ENCODE measurements around the gene HNF4A. TPM values are rescaled to one million over a fixed set of nuclear protein-coding genes. Genes with fewer than 3 reads are reported as not detected.

HNF4A gene
- total and polyA plus RNA-seq, 2 of the 13 experiments (the other 11 are each of a cell fraction or from before 2014, with no cell fraction given): 80.9 to 169 TPM

DNA sequence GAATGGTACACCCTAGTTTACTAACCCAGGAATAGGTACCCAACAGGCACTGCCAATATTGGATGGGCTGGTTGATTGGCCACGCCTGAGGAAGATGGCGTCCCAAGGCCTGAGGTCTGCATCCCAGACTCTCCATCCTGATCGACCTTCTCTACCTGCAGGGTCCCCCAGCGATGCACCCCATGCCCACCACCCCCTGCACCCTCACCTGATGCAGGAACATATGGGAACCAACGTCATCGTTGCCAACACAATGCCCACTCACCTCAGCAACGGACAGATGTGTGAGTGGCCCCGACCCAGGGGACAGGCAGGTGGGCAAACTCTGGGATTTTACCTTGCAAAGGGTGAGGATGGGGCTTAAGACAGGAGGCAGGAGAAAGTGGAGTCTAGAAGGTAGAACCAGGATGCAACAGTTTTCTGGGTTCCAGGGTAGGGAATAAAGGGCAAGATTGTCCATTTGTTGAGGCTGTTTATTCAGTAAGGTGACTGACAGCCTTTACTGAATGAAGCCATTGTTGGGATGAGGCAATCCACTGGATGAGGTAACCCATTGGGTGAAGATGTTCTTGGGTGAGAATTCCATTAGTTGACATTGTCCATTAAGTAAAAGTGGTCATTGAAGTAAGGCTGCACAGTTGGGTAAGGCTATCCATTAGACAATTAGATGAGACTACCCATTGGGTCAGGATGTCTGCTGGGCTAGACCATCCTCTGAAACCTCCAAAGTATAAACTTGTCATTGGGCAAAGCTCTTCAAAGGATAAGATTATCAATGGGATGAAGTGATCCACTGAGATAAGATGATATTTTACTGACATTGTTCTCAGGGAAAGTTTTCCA is 72.9 kb downstream of the HNF4A start (continued):
- TF ChIP-seq ZGPAT (CRISPR knock-in tag; IDR thresholded peaks at IDR 0.05): peak; percentile 93
- TF ChIP-seq ZNF816 (CRISPR knock-in tag; IDR thresholded peaks at IDR 0.05; ENCODE audit: borderline replicate concordance): peak; percentile 67; the same call in 1 of the 2 replicates
- TF ChIP-seq ASH2L (IDR thresholded peaks at IDR 0.05; ENCODE audit: insufficient read length, low read depth, low read length): peak; percentile 15
- TF ChIP-seq NCOA1 (CRISPR knock-in tag; IDR thresholded peaks at IDR 0.05): no peak
- TF ChIP-seq, protein P1, sequence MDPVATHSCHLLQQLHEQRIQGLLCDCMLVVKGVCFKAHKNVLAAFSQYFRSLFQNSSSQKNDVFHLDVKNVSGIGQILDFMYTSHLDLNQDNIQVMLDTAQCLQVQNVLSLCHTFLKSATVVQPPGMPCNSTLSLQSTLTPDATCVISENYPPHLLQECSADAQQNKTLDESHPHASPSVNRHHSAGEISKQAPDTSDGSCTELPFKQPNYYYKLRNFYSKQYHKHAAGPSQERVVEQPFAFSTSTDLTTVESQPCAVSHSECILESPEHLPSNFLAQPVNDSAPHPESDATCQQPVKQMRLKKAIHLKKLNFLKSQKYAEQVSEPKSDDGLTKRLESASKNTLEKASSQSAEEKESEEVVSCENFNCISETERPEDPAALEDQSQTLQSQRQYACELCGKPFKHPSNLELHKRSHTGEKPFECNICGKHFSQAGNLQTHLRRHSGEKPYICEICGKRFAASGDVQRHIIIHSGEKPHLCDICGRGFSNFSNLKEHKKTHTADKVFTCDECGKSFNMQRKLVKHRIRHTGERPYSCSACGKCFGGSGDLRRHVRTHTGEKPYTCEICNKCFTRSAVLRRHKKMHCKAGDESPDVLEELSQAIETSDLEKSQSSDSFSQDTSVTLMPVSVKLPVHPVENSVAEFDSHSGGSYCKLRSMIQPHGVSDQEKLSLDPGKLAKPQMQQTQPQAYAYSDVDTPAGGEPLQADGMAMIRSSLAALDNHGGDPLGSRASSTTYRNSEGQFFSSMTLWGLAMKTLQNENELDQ (CRISPR knock-in tag; IDR thresholded peaks at IDR 0.05; ENCODE audit: borderline replicate concordance): no peak

GRCh38 chr20:44429017-44429339 is 73.5 kb downstream of the HNF4A start:
- ATAC-seq (no peak), FAIRE-seq (no peak), DNase-seq (ENCODE audit: low spot score) (no peak)
- no TSS peak for BruUV-seq (replicated peaks)
- H4K20me1 ChIP-seq (ENCODE audit: insufficient read depth, low read length): no peaks in the 10 kb centered on the region
- H3K4me2 ChIP-seq (ENCODE audit: low read depth, low read length): no peak overlapping the region
- no peaks in the 10 kb centered on the region for H3K27me3 ChIP-seq (ENCODE audit: control insufficient read depth in 1 of 2, insufficient read depth in 2 of 2, low read length in 2 of 2)
- 92% methylated on average over 2 of the region's 2 CpGs for WGBS (ENCODE audit: low lambda C conversion rate)
- peaks cover 25 to 60% of the 10 kb centered on the region in 2 experiments for H3K36me3 ChIP-seq (replicated peaks in 1 of 2; ENCODE audit: control insufficient read depth in 1 of 2, insufficient read depth in 2 of 2, low read length in 2 of 2)
- H3K4me3 ChIP-seq (replicated peaks in 1 of 3; ENCODE audit: insufficient read depth in 1 of 3, low read depth in 2 of 3, low read length in 3 of 3): no peak overlapping the region
- H2AFZ ChIP-seq (ENCODE audit: low read length): no peak overlapping the region
- CTCF ChIA-PET (ENCODE audit: low intra/inter-chr PET ratio, low total read pairs): no interaction called here
- intact Hi-C loops (cut with micrococcal nuclease; ENCODE audit: unreplicated experiment) (no loop called here), in situ Hi-C loops (cut with HindIII; ENCODE audit: extremely low pct_ligation_motif_present, low pct_unique_long_range_greater_than_20kb) (no loop called here)
- POLR2A ChIA-PET: interaction anchor here (0.8 to 7.5 kb wide), 4 partner anchors 11 to 23 kb away, joined by 3 to 101 read pairs (median 20); no protein-coding TSS in a partner anchor
- H3K9ac ChIP-seq (ENCODE audit: insufficient read depth, low read depth, low read length): no peak overlapping the region
- H3K4me1 ChIP-seq (ENCODE audit: insufficient read depth, low read length): peaks cover 96% of the 10 kb centered on the region
- H3K27ac ChIP-seq (ENCODE audit: extremely low read length, insufficient read depth, low read length): peak overlapping the region; percentile 60
- H3K9me3 ChIP-seq (ENCODE audit: low read length): no peaks in the 10 kb centered on the region
- H3K79me2 ChIP-seq (ENCODE audit: insufficient read depth, low read length): no peaks in the 10 kb centered on the region
- TF ChIP-seq ZNF589 (CRISPR knock-in tag; conservative IDR thresholded peaks at IDR 0.05) (no peak), ZNF547 (CRISPR knock-in tag; IDR thresholded peaks at IDR 0.05) (no peak), ZNF580 (CRISPR knock-in tag; IDR thresholded peaks at IDR 0.05; ENCODE audit: borderline replicate concordance, low read depth) (no peak), ZNF292 (CRISPR knock-in tag; IDR thresholded peaks at IDR 0.05; ENCODE audit: borderline replicate concordance, low read depth) (no peak)
